Hair follicle dermal papilla cell (primary cell): ENCODE results near the gene GOLGA8M. TPM values are rescaled to one million over a fixed set of nuclear protein-coding genes. Genes with fewer than 3 reads are reported as not detected.

ENCODE experiments used
- small RNA-seq: library from RNA; depleted of rRNA; stranded (forward); fragments of <200 nt; gene quantifications from one replicate; pipeline ENCODE3, GENCODE V24; 2012
- total RNA-seq: library from RNA; depleted of rRNA; stranded (reverse); fragments of >200 nt; gene quantifications from 2 replicates; pipeline ENCODE4 v1.2.3, GENCODE V29; 2012

Gene GOLGA8M
- 0.16 and 0.73 TPM in 2 replicates for total RNA-seq

GRCh38 chr15:28712270-28712669 is at the start of gene GOLGA8M:
Gene GOLGA8M (minus strand): TSS chr15:28712421. CDS start chr15:28712323, 98 bp downstream.

Small RNAs within 50 kb of the gene (small RNA-seq; reads per million reads assigned to genes)
- not detected for gene RN7SL719P

Other genes starting within 250 kb of the GOLGA8M start
- under 0.01 TPM in 1 of 2 replicates, not detected in the other for gene GOLGA8G, start 179.4 kb downstream of the GOLGA8M start, total RNA-seq
- gene GOLGA6L25, start 158.9 kb downstream of the GOLGA8M start, total RNA-seq: not detected in 2 replicates
- not detected in 2 replicates for gene GOLGA6L7, start 136.2 kb upstream of the GOLGA8M start, total RNA-seq
- 8.7 and 21.1 TPM in 2 replicates for gene APBA2, start 173.6 kb upstream of the GOLGA8M start, total RNA-seq